ACC112 (cell line): Measurements from ENCODE around the gene EYA4.

ENCODE experiments used
- H2AFZ ChIP-seq: fragments of 200-600 bp; sonication (generic); one replicate; pipeline ENCODE4 v1.6.0; 2017; ENCODE audit warnings: antibody characterized with exemption, low read length; ENCODE audit not compliant: unreplicated experiment
- H3K27ac ChIP-seq: fragments of 200-600 bp; sonication (generic); 2 replicates; pipeline ENCODE4 v1.5.1; 2014; ENCODE audit warnings: low read depth, mild to moderate bottlenecking, antibody characterized with exemption, low read length, moderate library complexity
- H3K27me3 ChIP-seq: fragments of 200-600 bp; sonication (generic); 2 replicates; pipeline ENCODE4 v1.6.1; 2014; ENCODE audit warnings: mild to moderate bottlenecking, antibody characterized with exemption, low read length, moderate library complexity, mixed read lengths; ENCODE audit not compliant: insufficient read depth
- H3K36me3 ChIP-seq: fragments of 200-600 bp; sonication (generic); 2 replicates; pipeline ENCODE4 v1.6.1; 2016; ENCODE audit warnings: mild to moderate bottlenecking, antibody characterized with exemption, low read length, moderate library complexity, mixed read lengths; ENCODE audit not compliant: insufficient read depth
- H3K4me1 ChIP-seq: fragments of 200-600 bp; sonication (generic); one replicate; pipeline ENCODE4 v1.6.1; 2016; ENCODE audit warnings: low read length, mixed read lengths; ENCODE audit not compliant: insufficient read depth, unreplicated experiment, control insufficient read depth
- H3K4me3 ChIP-seq: fragments of 200-600 bp; sonication (generic); 2 replicates; pipeline ENCODE4 v1.5.1; 2014; ENCODE audit warnings: mild to moderate bottlenecking, low read depth, low read length
- H3K79me2 ChIP-seq: fragments of 200-600 bp; sonication (generic); one replicate; pipeline ENCODE4 v1.6.0; 2016; ENCODE audit warnings: low read length; ENCODE audit not compliant: control insufficient read depth, unreplicated experiment, insufficient read depth

The EYA4 gene

DNA sequence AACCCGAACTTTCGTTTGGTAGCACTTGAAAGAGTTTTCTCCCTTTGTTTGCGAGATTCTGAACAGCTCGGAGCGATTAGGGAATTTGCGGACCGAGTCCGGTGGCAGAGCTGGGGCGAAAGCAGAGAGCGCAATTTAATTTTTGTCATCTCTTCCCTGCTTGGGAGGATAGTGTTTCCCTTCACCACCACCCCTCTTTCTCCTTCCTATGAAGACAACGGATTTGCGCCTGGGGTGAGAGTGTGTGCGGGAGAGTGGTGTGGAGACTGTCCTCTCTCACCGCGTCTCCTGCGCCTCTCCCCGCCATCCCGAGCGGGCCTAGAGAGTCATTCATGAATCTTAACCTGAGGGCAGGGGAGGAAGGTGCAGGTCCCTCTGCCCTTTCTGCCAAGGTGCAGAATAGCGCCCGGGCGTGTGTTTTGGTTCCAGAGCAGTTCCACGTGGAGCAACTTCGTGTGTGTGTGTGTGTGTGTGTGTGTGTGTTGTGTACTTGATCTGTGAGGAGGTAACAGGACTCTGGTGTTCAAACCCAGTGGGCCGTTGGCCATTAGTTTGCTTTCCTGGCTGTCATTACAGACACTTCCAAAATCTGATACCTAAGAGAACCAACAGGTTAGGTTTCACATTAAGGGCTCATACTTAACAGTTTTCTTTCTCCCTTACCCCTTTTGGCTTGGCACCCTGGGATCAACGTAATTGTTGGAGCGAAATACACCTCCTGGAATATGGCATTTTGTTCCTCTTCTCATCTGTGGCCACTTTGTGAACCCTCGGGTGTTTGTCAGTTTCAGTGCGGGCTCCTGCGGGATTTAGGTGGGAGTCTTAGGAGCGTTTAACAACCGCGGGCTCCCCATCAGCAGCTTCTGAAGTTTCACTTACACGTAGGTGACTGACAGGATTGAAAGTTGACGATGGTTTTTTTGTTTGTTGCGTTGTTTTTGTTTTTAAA lies 1.8 kb downstream of the EYA4 start:
- peaks cover 11% of the 10 kb centered on the region for H3K4me1 ChIP-seq

DNA sequence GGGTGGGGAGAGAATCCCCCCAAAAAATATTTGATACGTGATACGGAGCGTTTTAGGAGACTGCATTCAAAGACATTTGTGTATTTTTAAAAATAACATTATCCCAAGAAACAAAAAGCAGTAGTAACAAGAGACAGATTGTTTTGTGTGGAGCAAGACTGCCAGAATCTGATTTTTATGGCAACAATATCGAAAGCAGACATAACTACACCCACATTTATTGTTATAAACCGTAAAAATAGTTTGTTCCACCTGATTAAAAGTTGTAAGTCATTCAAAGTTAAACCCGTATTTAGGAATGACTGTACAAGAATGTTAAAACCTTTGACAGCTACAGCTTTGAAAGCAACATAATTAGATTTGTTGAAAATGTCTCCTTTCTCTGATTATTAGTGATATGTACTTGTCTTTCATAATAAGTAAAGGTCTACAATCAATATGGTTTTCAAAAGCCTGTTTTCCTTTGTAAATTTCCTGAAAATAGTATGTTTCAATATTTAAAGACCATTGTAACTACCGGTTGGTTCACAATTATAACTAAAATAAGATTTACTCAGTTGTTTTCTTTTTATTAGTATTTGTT lies 2.7 kb downstream of the EYA4 start:
- H3K4me1 ChIP-seq: peaks cover 16% of the 10 kb centered on the region
- H3K27ac ChIP-seq: no peak overlapping the region
- peak overlapping the region; percentile 83 for H3K4me3 ChIP-seq
- H3K36me3 ChIP-seq: no peaks in the 10 kb centered on the region
- peaks cover 29% of the 10 kb centered on the region for H3K79me2 ChIP-seq
- H3K27me3 ChIP-seq: peaks cover 37% of the 10 kb centered on the region
- peak overlapping the region; percentile 21 for H2AFZ ChIP-seq

More for the DNA sequence above, 1.8 kb downstream of the EYA4 start:
- Histone ChIP-seq H3K27me3 (peaks cover 37% of the 10 kb centered on the region), H3K4me3 (peak overlapping the region; percentile 83), H3K79me2 (peaks cover 29% of the 10 kb centered on the region), H3K27ac (peak overlapping the region; percentile 9; the same call in 1 of the 2 replicates), H3K36me3 (no peaks in the 10 kb centered on the region), H2AFZ (peak overlapping the region; percentile 3)

GRCh38 chr6:133244519-133244918 lies 3.4 kb downstream of the EYA4 start:
- peaks cover 32% of the 10 kb centered on the region for H3K79me2 ChIP-seq
- peaks cover 23% of the 10 kb centered on the region for H3K4me1 ChIP-seq
- no peak overlapping the region for H2AFZ ChIP-seq
- H3K4me3 ChIP-seq: peak overlapping the region; percentile 47; the same call in 1 of the 2 replicates
- peaks cover 37% of the 10 kb centered on the region for H3K27me3 ChIP-seq
- H3K36me3 ChIP-seq: no peaks in the 10 kb centered on the region
- no peak overlapping the region for H3K27ac ChIP-seq

GRCh38 chr6:133245007-133245406 lies 3.9 kb downstream of the EYA4 start:
- no peaks in the 10 kb centered on the region for H3K36me3 ChIP-seq
- peaks cover 26% of the 10 kb centered on the region for H3K4me1 ChIP-seq
- peak overlapping the region; percentile 47 for H3K4me3 ChIP-seq
- no peak overlapping the region for H3K27ac ChIP-seq
- peaks cover 37% of the 10 kb centered on the region for H3K27me3 ChIP-seq
- H2AFZ ChIP-seq: no peak overlapping the region
- peaks cover 35% of the 10 kb centered on the region for H3K79me2 ChIP-seq

DNA sequence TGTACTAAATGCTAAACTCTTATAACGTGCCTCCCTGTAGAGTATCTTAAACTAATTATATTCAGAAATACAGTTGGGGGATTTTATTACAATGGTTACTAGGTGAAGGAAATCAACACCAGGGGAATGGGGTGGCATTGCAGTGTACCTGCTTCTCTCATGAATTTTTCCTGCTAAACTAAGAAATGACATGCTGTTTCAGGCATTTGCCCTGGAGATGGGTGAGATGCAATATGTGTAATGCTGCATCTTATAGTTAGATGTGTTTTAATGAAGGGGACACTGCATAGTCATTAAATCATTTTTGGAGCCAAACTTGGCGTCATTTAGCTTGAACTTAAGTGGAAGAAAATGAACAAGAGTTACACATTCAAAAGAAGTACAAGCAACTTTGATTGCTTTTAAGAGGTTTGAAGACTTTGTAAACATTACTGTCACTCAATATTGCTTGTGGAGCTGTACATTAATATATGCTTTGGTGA lies 4.3 kb downstream of the EYA4 start:
- Histone ChIP-seq H2AFZ (no peak overlapping the region), H3K27me3 (peaks cover 37% of the 10 kb centered on the region), H3K27ac (no peak overlapping the region), H3K79me2 (peaks cover 35% of the 10 kb centered on the region), H3K4me1 (peaks cover 26% of the 10 kb centered on the region), H3K4me3 (no peak overlapping the region), H3K36me3 (no peaks in the 10 kb centered on the region)

DNA sequence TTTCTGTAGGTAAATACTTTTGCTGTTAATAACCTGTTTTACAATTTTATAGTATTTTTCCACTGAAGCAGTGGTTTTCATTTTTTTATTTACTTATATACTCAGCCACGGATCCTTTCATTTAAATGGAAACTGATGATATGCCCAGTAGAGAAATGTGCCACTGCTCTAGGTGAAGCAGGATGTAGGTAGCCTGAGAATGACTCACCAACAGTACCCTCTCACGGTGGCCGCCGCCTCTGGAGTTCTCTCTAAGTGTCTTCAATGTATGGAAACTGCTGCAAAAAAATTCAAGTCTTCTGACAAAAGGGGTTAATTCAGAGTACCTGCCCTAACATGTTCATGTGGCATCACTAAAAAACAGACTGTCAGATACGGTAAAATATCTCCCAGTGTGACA lies 6.4 kb downstream of the EYA4 start:
- Histone ChIP-seq H3K27ac (peak overlapping the region; percentile 69), H3K27me3 (peaks cover 28% of the 10 kb centered on the region), H2AFZ (no peak overlapping the region), H3K36me3 (no peaks in the 10 kb centered on the region), H3K79me2 (peaks cover 40% of the 10 kb centered on the region), H3K4me3 (no peak overlapping the region), H3K4me1 (peaks cover 26% of the 10 kb centered on the region)

DNA sequence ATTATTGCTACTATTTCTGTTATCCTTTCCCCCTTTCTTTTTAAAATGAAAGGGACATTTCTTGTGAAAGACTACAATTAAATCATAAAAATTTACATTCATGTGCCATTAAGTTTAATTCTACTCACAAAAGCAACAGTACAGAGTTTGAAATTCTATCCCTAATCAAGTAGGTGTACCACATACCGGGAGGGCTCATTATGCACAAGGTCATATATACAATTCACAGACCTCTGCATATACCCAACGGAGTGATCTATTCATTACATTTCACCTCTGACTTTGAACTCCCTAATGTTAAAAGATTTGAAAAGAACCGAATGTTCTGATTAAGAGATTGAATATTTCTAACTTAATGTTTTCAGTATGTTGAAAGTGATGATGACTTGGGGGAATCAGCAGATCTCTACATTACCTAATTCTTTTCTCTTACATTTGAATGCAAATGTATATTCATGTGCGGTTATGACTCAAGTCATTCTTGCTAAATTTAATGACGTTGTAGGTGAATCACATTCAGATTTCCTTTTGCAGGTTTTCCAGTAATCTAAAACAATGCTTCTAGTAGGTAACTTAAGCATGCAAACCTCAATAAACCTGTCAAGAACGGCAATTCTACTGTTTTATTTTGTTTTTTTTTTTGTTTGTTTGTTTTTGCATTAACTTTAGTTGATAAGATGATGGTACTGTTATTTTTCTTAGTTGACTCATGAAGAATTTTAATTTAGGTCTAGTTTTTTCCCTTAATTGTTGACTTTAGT lies 7.3 kb downstream of the EYA4 start:
- Histone ChIP-seq H3K4me3 (no peak overlapping the region), H3K36me3 (no peaks in the 10 kb centered on the region), H2AFZ (no peak overlapping the region), H3K4me1 (peaks cover 26% of the 10 kb centered on the region), H3K79me2 (peaks cover 31% of the 10 kb centered on the region), H3K27me3 (peaks cover 19% of the 10 kb centered on the region; the same call in 1 of the 2 replicates), H3K27ac (peak overlapping the region; percentile 69)

GRCh38 chr6:133251688-133252087 lies 10.5 kb downstream of the EYA4 start:
- no peak overlapping the region for H2AFZ ChIP-seq
- no peak overlapping the region for H3K4me3 ChIP-seq
- H3K36me3 ChIP-seq: no peaks in the 10 kb centered on the region
- H3K27me3 ChIP-seq: no peaks in the 10 kb centered on the region
- H3K79me2 ChIP-seq: peaks cover 18% of the 10 kb centered on the region
- no peak overlapping the region for H3K27ac ChIP-seq
- peaks cover 46% of the 10 kb centered on the region for H3K4me1 ChIP-seq

DNA sequence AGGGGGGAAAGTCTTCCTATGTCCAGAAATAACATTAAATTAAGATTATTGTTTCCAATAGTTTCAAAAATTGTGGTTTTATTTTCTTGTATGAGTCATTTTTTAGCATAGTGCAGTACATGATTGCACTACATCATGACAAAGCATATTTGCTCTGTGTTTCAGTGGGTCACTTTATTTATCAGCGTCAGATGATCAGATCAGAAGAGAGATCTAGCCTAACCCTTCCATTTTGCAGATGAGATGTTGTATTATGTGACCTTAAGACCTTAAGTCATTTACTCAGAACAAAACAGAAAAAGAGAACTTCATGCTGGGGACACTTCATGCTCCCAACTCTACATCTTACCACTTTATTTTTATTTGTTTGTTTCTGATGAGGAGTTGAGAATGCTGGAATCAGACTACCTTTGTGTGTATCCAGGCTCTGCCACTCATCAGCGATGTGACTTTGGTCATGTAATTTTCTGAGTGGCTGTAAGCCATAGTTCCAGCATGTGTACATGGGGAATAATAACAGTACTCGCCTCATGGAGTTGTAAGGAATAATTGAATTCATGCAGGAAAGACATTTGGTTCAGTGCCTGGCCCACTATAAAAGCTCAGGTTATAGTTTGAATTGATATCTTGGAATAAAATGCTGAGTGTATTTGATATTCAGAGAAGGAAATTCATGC lies 13.5 kb downstream of the EYA4 start:
- Histone ChIP-seq H3K27ac (peak overlapping the region; percentile 98), H3K4me1 (peaks cover 35% of the 10 kb centered on the region), H3K36me3 (no peaks in the 10 kb centered on the region), H3K79me2 (peaks cover 12% of the 10 kb centered on the region), H2AFZ (peak overlapping the region; percentile 95), H3K4me3 (peak overlapping the region; percentile 51), H3K27me3 (no peaks in the 10 kb centered on the region)

GRCh38 chr6:133257545-133258105 lies 16.5 kb downstream of the EYA4 start:
- no peaks in the 10 kb centered on the region for H3K36me3 ChIP-seq
- no peak overlapping the region for H3K27ac ChIP-seq
- no peak overlapping the region for H2AFZ ChIP-seq
- H3K4me1 ChIP-seq: peaks cover 33% of the 10 kb centered on the region
- no peaks in the 10 kb centered on the region for H3K27me3 ChIP-seq
- no peak overlapping the region for H3K4me3 ChIP-seq
- H3K79me2 ChIP-seq: peaks cover 4% of the 10 kb centered on the region
